GM15510 (cell line): Measurements from ENCODE around the gene ATP2B3.
A peak's percentile ranks its signal among the peaks of the same experiment; 100 is the strongest.

Experiments
- POLR2A ChIP-seq: IDR thresholded peaks from 3 replicates; pipeline ENCODE4 v1.6.1; 2011; ENCODE audit warnings: borderline replicate concordance; ENCODE audit not compliant: insufficient read length; ENCODE audit errors: extremely low read depth

The ATP2B3 gene

GRCh38 chrX:153578200-153578835, 60.9 kb downstream of the ATP2B3 start:
- no peak for TF ChIP-seq POLR2A

GRCh38 chrX:153578889-153579288, 61.4 kb downstream of the ATP2B3 start:
- no peak for TF ChIP-seq POLR2A

- no peak for TF ChIP-seq POLR2A
Observed at GRCh38 chrX:153580700-153581386, 63.4 kb downstream of the ATP2B3 start.

GRCh38 chrX:153582896-153583295, 65.5 kb downstream of the ATP2B3 start:
- peak; percentile 14 for TF ChIP-seq POLR2A

- TF ChIP-seq POLR2A = no peak
Observed at GRCh38 chrX:153583433-153583832, 66.0 kb downstream of the ATP2B3 start.

GRCh38 chrX:153585827-153586226, 68.4 kb downstream of the ATP2B3 start:
- no peak for TF ChIP-seq POLR2A

- TF ChIP-seq POLR2A = no peak
Observed at GRCh38 chrX:153587342-153587741, 69.9 kb downstream of the ATP2B3 start.

GRCh38 chrX:153588021-153588781, 70.8 kb downstream of the ATP2B3 start:
- no peak for TF ChIP-seq POLR2A

- TF ChIP-seq POLR2A = no peak
Observed at GRCh38 chrX:153588782-153589446, 71.5 kb downstream of the ATP2B3 start.

GRCh38 chrX:153590961-153591956, 73.8 kb downstream of the ATP2B3 start:
- TF ChIP-seq POLR2A = no peak

GRCh38 chrX:153592091-153592833, 74.8 kb downstream of the ATP2B3 start:
- TF ChIP-seq POLR2A = no peak

GRCh38 chrX:153592966-153593688, 75.7 kb downstream of the ATP2B3 start:
- no peak for TF ChIP-seq POLR2A
